Stimulated activated CD8-positive, alpha-beta memory T cell treated with anti-CD3 and anti-CD28 coated beads, Interleukin-4, amount 100 ng/mL, for 4 hours (primary cell): ENCODE results near the gene NRXN3.

Experiments
- DNase-seq, 2 donors: peaks; one replicate each; pipeline ENCODE4 v3.0.0-alpha.2; 2020; ENCODE audit warnings: low read depth in 2 of 2, low spot score in 1 of 2

NRXN3 gene

DNA sequence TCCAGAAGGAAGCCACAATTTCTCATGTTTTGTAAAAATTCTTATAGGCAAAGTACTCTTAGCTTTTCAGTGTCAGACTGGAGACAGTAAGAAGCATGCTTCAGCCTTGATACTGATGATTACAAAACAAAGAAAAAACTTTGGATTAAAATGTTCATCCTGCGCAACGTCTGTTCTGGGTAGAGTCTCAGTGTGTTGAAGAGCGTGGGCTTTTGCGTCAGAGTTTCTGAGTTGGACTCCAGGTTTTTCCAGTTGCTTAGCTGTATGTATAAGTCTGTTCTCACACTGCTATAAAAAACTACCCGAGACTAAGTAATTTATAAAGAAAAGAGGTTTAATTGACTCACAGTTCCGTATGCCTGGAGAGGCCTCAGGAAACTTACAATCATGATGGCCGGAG is 1533.0 kb downstream of the NRXN3 start:
- DNase-seq, result no peak

DNA sequence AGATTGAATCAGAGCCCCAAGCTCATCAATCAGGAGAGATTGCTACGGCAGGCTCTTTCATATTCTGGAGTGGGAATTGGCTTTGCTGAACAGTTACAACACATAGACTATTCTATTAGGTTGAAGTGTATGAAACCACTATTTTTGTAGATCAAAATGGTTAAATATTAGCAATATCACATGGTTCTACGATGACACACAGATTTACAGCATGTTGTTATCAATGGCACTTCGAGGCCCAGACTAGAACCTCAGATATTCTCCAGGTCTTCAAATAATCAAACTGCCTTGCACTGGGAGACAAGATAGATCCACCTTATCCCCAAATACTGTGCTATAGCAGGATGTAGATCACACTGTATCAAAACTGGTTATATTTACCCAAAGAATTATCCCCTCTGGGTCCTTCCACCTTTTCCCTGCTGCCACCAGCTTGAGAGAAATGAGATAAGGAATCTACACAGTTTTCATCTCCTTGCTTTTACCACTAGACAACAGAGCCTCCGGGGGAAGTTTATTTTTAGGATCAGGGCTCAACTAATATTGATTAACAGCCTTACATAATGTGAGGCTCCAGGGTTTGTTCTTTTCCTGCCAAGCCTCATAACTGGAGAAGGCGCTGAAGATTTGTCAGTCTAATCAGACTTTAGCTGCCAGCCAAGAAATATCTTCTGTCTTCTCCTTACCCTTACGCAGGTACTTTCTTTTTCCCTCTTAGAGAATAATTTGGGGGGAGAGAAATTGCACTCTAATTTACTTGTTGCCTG is 1534.1 kb downstream of the NRXN3 start:
- DNase-seq, result no peak

DNA sequence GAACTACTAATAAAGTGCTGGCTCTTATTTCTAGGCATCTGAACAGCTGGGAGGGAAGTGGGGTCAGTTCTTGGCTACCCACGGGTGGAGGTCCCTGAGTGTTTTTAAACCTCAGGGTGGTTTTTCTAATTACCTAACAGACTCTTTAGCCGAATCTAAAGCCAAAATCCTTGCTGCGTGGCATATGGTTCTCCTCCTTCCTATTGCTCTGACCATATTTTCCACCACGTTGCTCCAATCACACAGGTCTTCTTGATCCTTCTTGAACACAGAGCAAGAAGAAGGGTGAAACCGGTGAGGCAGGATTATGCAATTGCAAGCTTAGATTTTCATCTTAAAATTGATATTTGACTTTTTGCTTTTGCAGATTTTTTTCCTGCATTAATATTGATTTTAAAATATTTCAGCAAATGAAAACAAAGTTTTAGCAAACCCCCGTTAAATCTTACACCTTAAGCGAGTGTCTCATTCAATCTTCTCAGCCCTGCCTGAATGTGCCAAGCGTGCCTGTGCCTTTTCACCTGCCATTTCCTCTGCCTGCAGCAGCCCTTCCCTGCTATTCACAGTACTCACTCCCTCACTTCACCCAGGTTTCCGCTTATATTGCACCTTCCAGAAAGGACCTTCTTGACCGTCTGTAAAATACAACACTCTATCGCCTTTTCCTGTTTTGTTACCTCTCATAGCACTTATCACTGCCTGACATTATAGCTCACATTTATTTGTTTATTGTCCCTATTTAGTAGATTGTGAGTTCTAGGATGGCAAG is 1535.1 kb downstream of the NRXN3 start:
- no peak for DNase-seq

DNA sequence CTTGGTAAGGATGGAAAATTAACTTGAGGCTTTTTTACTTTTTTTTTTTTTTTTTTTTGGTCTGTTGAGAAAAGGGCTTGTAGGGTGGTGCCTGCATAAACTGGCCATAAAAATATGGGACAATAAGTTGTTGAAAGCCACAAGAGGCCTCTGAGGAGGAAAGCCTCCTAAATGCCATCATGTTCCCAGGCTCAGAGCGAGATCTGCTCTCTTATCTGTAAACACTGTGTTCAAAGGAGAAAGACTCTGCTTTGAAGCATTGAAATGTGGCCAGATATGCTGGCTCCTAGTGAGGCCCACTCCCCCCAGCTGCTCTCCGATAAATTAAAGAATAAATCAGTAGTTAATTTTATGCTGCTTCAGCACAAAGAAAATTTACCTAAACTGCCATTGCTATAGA is 1536.2 kb downstream of the NRXN3 start:
- DNase-seq, result no peak

DNA sequence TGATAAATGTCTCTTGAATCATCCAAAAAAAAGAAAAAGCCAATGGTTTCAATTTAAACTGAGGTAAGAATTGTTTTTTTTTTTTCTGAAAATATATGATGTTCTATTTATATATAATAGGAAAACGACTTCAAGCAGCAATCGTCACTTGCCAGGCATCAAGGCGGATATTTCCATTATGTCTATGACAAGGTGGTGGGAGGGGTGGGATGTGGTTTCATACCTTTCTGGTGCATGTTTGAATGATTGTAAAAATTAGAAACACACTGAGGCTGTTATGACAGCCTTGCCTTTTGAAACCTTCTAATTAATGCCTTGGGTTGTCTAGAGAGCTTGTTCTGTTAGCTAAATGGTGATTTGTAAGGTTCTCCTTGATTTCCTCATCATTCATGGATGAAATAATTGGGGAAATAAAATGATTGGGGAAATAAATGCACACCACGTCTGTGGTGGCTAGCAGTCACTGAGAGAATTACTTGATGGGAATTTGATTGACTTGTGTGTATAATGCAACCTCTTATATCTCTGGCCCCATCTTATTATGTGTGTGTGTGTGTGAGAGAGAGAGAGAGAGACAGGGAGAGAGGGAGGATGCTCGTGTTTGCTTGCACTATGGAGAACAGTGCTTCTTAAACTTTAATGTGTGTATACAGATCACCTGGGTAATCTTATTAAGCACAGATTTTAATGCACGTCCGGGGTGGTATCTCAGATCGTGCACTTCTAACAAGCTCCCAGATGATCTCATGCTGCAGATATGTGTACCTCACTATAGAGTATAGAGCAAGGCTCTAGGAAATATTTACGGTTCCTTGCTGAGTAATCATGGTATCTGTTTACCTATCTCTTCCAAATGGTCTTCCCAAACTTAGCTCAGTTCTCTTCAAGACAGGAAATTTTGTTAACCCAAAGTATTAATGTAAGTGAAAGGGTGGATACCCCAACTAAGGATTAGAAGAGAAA is 1538.5 kb downstream of the NRXN3 start:
- no peak for DNase-seq

DNA sequence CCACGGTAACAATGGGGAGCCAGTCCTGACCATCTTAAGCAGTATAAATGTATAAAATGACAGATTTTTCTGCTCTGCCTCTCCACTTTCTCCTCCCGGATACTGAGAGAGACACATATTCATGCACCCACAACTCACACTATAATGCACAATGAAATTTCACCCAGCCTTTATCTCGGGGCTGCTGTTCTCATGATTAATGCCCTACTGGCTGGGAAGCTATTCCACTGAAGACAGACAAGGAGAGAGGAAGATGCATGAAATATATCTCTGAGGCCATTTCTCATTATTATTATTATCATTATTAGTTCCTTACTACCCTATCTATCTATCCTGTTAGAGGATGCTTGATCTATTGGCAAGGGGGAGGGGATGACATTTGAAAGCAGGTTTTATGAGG is 1539.4 kb downstream of the NRXN3 start:
- no peak for DNase-seq

DNA sequence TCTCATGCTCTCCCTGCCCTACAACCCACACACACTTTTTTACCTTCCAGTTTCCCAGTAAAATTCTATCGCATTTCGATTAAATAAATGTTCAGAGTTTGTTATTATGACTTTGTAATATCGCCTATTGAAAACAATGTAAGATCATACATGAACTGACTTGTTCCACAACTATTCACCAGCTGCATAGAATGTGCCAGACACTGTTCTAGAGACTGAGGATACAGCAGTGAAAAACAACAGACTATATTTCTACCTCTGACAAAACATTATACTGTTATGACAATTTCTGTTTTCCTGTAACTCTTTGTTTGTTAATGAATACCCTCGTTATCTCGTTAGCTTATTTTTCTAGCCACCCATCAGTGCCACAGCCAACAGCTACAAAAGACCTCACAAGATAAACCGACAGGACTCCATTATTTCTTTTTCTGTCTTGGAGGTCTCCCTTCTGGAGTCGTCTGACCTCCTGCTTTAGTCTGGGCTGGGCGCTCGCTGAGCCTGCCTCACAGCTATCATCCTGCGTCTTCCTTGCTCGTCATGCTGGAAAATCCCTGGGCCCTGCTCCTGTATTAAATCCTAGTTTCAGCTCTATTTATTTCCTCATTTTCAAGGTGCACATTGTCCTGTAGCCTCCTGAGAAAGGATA is 1542.3 kb downstream of the NRXN3 start:
- DNase-seq, result no peak

DNA sequence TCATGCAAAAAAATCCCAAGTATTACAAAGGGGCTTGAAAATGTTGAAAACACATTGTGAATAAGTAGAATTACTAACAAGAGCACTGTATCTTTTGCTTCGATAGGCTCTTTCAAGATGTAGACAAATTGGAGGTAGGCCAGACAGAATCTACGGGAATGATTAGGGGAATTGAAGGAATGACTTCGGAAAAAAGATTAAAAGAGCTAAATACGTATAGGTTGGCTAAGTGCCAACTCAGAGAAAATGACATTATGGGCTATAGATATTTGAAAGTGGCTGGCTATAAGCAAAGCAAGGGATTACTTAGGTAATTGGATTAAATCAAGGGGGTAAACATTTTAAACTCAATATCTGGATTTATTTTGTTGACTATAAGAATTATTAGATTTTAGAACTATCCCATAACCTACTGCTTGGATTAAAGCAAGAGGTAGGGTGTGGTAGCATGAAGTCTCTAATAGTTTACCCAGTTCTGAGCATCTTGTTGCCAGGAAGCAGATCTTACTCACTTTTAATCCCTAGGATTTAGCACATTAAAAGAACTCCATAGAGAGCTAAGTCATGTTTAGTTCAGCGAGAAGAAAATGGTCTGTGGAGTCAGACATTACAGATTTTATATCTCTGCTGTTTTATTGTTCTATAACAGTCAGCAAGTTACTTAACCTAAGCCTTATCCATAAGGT is 1551.4 kb downstream of the NRXN3 start:
- no peak for DNase-seq

DNA sequence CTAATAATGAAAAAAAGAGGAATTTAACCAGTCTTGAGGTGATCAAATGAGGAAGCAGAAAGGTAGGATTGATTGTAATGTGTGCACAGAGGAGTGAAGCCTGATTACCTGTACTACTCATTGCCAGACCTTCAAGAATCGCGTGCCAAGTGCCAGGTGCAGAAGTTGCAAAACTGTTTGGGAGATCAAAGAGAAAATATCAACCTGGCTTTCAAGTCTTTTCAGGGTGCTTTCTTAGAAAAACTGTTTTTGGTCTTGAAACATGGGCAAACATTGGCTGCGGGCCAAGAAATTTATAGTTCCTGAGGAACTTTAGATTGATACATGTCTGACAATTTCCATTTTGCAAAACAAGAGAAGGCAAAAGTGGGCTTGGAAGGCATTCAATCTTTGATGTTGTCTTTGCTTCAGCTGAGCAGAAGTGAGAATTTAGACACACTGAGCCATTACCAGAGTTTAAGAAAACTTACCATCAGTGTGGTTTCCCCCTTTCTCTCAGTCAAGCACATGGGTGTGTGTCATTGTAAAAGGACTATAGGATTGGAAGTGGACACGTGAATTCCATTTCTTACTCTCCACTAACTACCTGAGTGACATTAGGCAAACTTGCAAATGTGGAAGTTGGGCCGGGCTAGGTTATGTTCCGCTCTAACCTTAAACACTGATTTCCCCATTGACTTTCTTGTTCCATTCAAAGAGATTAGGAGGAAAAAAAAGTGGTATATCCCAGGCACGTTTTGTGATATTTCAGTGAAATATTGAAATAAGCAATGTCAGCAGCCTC is 1555.0 kb downstream of the NRXN3 start:
- no peak for DNase-seq

DNA sequence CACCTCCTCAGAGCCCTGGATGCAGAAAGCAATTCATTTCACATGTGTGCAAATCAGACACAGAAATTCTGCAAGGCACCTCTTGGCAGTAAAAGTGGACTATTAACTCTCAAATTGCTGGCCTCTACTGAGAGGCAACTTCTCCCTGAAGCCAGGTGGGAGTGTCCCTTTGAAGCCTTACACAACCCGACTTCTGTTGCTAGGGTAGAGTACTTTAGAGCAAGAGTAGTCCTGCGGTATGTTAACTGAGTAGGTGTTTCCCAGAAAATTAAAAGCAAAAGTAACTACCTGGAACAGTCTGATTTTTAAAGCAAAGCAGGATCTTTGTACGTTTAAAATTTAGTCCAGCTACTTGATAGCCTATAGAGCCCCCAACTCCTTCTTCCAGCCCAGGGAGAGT is 1557.7 kb downstream of the NRXN3 start:
- DNase-seq, result no peak

DNA sequence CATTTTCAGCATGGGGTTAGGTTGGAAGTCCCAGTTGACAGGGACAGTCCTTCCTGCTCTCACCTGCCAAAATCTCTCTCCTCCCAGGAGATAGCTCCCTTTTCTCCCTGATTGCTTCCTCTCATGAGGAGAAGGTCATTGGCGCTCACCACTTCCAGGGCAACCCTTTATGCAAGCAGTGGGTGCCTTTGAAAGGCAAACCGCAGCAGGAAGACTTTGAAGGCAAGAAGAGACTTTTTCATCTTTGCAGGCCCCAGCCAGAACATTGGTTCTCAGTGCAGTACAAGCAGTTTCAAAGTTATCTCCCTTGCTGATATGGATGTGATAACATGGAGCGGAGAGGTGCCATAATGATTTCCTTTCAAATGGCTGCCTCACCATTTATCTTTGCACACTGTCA is 1558.2 kb downstream of the NRXN3 start:
- no peak for DNase-seq

DNA sequence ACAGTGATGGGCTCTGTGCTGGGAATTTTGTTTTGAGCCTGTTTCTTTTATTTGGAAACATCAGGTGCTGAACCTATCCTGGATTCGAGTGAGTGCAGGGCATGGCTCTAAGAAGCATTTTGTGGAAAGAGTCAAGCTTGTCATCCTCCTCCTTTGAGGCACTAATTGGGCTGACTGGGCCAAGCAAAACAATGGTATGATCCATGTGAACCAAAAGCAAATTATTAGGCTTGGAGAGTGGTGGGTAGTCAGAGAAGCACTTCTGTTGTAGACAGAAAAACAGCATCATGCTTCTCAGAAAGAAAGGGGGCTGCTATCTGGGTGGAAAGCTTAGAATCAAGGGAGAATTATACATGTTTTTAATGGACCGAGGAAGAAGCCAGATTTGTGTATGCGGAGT is 1559.6 kb downstream of the NRXN3 start:
- DNase-seq, result no peak

DNA sequence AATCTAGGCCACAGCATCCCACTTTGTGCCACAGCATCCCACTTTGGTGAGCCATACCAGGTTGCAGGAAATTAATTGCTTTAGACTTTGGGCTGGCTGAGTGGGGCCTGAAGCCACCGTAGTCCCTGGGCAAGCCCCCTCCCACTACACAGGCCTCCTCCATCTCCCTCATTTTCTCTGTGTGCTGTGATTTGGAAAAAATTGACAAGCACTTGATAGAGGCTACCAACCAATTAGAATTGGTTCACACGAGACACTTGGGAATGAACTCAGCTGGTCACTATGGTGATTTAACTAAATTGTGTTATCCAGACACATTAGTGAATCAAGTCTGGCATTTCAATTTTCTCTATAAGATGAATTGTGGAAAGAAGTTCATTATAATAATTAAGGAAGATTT is 1560.0 kb downstream of the NRXN3 start:
- DNase-seq, result no peak

DNA sequence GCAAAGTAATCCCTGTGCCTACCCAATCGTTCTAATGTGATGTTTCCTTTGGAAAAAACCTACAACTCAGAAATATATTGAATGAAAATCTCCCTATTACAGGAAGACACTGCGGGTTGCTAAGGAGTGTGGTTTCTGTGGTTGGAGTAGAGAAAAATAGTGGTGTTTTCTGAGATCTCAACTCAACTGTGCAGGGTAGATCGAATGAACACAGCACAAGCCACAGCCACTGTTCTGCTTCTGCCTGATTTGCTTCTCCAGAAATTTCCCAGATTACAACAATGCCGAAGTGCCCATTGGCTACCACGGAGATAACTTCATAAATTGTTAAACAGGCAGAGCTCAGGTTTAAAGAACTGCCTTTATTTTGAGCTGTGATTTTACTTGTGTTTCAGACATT is 1560.8 kb downstream of the NRXN3 start:
- DNase-seq, result no peak

DNA sequence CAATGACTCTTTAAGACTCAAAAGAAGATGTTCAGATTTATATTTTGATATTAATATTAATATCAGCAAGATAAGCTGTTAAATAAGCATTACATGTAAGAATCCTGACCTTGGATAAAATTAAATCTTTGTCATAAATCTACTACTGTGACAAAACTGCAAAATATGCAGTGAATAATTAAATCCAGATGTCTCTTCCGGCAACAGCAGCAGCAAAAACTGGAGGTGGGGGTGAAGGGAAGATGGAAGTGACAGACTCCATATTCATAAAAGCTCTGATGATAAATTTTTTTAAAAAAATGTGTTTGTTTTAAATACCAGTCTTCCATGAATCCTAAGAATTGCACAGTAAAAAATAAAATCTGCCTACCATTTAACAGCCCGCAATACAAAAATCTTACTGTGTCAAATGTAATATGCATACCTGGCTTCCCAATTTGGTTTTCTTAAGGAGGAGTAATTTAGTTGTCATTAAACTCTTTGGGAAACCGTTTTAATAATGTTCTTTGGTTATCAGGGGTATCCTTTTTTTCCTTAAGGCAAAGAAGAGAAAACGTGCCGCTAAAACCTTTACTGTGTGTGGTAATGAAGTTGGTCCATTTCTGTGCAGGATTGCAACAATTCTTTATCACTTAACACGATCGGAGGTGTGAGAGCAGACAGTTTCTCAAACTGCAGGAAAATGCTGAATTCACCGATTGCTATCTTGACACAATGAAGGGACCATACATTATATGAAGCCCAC is 1562.9 kb downstream of the NRXN3 start:
- no peak for DNase-seq

DNA sequence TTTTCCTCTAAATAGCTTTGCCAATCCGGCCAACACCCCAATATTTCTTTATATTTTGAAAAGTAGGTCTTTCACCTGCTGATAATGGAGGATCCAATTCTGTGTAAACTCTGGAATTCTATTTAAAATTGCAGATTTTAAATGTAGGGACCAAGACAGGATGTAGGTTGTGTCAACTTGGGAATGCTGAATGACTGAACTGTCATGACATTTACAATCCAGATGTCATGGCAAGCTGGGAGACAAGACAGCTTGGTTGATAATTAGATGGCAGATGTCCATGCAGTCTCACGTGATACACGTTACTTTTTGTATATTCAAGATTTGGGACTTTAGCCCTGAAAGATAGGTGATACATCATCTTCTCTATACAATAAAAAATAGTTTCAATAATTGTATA is 1564.0 kb downstream of the NRXN3 start:
- DNase-seq, result no peak

DNA sequence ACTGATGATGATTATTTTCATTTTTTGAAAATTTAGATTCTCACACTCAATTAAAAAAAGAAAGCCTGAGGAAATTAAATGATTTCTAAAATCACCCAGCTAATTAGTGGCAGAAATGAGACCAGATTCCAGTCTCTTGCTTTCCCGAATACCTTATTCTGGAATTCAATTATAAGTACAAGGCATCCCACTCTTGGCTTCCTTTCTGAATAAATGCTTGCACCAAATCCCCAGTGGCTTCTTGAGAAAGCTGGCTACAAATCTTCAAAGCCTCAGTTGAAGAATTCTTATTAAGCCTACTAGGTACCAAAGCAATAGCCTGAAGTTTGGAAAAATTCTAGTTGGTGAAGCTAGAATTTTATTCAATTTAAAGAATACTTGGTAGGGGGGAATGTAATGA is 1564.5 kb downstream of the NRXN3 start:
- DNase-seq, result no peak

DNA sequence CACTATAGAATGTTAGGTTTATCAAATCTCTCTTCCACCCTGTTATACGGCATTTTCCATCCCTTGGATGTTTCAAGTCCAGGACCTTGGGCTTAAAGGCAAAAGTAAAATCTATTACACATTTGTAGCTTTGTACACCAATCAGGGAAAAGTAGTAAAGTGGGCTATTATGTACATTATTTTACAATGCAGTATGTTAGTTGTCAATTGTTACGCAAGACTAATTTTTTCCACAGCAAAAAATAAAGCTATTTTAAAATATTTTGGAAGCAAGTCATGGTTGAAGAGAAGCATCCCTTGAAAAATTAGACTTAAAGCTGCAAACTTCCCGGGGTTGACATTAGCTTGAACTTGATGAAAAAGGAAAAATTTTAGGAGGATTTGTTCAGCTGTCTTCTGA is 1564.9 kb downstream of the NRXN3 start:
- no peak for DNase-seq

DNA sequence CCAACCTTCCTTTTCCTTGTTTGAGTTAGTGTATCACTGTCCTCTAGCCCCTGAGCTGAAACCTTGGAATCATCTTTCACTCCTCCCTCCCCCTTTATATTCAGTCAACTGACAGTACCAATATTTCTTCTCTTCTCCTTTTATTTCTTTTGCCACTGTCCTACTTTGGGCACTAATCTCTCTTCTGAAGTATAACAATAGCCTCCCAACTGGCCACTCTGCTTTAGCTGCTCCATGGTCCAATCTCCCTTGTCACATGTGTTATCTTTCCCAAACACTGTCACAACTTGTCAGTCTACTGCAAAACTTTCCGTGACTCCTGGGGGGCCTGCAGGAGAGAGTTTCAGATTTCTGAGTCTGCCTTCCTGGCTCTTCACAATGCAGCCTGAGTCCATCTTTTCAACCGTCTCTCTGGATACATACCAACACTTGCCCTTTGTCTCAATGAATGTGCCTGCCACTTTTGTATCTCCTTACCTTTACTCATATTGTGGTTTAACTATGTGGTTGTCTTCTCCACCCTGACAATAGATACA is 1570.0 kb downstream of the NRXN3 start:
- DNase-seq, result no peak
